ENCODE data around the gene MAPK8IP1.

GRCh38 chr11:45856044-45856468 lies 29.4 kb upstream of the MAPK8IP1 start:
- no peak for TF ChIP-seq POLR2A (IDR thresholded peaks at IDR 0.05)
- TF ChIP-seq CTCF (IDR thresholded peaks at IDR 0.05) = no peak

Measured in lower leg skin (tissue), 3 donors.